Measurements from ENCODE around the gene ADRA2A.

DNA sequence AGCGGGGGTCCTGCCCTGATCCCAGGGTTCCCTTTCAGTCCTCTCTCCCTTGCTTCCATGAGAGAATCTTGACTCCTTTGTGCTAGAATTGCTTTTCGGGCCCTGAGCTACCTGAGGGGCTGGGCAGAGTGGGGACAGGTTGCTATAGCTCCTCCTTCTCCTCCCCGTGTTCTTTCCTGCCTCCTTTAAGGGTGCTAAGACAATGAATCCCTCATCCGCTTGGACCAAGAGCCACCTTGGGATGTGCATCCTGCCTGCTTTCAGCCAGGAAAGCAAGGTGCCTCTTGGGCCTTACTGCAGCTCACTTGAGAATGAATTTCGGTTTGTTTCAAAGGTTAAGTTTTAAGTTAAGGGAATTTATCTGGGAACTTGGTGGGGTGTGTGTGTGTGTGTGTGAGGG lies 53.6 kb downstream of the ADRA2A start:
- TF ChIP-seq EZH2 (IDR thresholded peaks at IDR 0.05; ENCODE audit: borderline replicate concordance) (no peak), CTCF (IDR thresholded peaks at IDR 0.05; ENCODE audit: poor library complexity) (no peak), EZH2phosphoT487 (IDR thresholded peaks at IDR 0.05; ENCODE audit: low read depth, severe bottlenecking, unreplicated experiment) (no peak)
